ENCODE results near the gene PLA2G5. TPM values are rescaled to one million over a fixed set of nuclear protein-coding genes. Genes with fewer than 3 reads are reported as not detected.
"Not testable (repeated sequence)": the region's sequence is repeated elsewhere in the genome, so short reads cannot be mapped to it uniquely, and the experiment has no call there.

PLA2G5 gene
- total RNA-seq, 1 experiment from 2014 or later = not detected

- CTCF ChIA-PET = interaction anchor here (0.7 kb wide), 1 partner anchor 11 kb away, joined by 3 read pairs; no protein-coding TSS in a partner anchor
- no peak for TF ChIP-seq CTCF (IDR thresholded peaks at IDR 0.05; ENCODE audit: unreplicated experiment)
- no peaks in the 10 kb centered on the region for H3K9me3 Mint-ChIP-seq (ENCODE audit: low read depth, unreplicated experiment)
- H3K27me3 Mint-ChIP-seq (ENCODE audit: unreplicated experiment) = peaks cover 10% of the 10 kb centered on the region
- no peaks in the 10 kb centered on the region for H3K36me3 Mint-ChIP-seq (ENCODE audit: insufficient read depth, unreplicated experiment)
- no peak overlapping the region for H3K27ac Mint-ChIP-seq (ENCODE audit: unreplicated experiment)
- BruUV-seq (replicated peaks) = no TSS peak
- no peaks in the 10 kb centered on the region for H3K4me1 Mint-ChIP-seq (ENCODE audit: low read depth, unreplicated experiment)
- no peak overlapping the region for H3K4me3 Mint-ChIP-seq (ENCODE audit: low read depth, unreplicated experiment)
- no peak for DNase-seq
- intact Hi-C loops (cut with micrococcal nuclease; ENCODE audit: unreplicated experiment) = no loop called here
These were observed 10.1 kb upstream of the PLA2G5 start for GRCh38 chr1:20059847-20060246.

DNA sequence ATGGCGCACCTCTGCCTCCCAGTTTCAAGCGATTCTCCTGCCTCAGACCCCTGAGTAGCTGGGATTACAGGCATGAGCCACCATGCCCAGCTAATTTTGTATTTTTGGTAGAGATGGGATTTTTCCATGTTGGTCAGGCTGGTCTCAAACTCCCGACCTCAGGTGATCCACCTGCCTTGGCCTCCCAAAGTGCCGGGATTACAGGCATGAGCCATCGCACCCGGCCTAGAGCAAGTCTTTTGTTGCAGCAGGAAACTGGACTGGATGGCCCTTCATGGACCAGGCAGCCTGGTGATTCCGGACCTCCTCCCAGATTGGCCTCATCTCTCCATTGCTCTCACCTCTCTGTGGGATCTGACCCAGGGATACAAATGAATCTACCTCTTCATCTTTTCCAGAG, 9.2 kb upstream of the PLA2G5 start:
- H3K27ac Mint-ChIP-seq (ENCODE audit: unreplicated experiment); H3K9me3 Mint-ChIP-seq (ENCODE audit: low read depth, unreplicated experiment); BruUV-seq (replicated peaks); H3K36me3 Mint-ChIP-seq (ENCODE audit: insufficient read depth, unreplicated experiment); intact Hi-C loops (cut with micrococcal nuclease; ENCODE audit: unreplicated experiment); DNase-seq; H3K4me1 Mint-ChIP-seq (ENCODE audit: low read depth, unreplicated experiment); H3K27me3 Mint-ChIP-seq (ENCODE audit: unreplicated experiment); H3K4me3 Mint-ChIP-seq (ENCODE audit: low read depth, unreplicated experiment): not testable (repeated sequence)
- CTCF ChIA-PET = interaction anchor here (0.7 kb wide), 2 partner anchors 10 to 11 kb away, joined by 3 to 4 read pairs; no protein-coding TSS in a partner anchor

DNA sequence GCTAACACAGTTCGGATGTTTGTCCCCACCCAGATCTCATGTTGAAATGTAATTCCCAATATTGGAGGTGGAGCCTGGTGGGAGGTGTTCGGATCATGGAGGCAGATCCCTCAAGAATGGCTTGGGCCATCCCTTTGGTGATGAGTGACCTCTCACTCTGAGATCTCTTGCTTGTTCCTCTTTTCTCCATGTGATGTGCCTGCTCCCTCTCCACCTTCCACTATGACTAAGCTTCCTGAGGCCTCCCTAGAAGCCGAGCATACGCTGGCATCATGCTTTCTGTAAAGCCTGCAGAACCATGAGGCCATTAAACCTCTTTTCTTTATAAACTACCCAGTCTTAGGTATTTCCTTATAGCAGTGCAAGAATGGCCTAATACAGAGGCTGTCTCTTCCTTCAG, 8.1 kb upstream of the PLA2G5 start:
- intact Hi-C loops (cut with micrococcal nuclease; ENCODE audit: unreplicated experiment) = no loop called here
- no TSS peak for BruUV-seq (replicated peaks)
- Mint-ChIP-seq H3K4me3 (ENCODE audit: low read depth, unreplicated experiment) (no peak overlapping the region), H3K9me3 (ENCODE audit: low read depth, unreplicated experiment) (no peaks in the 10 kb centered on the region), H3K27me3 (ENCODE audit: unreplicated experiment) (no peaks in the 10 kb centered on the region), H3K4me1 (ENCODE audit: low read depth, unreplicated experiment) (no peaks in the 10 kb centered on the region), H3K27ac (ENCODE audit: unreplicated experiment) (no peak overlapping the region), H3K36me3 (ENCODE audit: insufficient read depth, unreplicated experiment) (no peaks in the 10 kb centered on the region)
- no peak for TF ChIP-seq CTCF (IDR thresholded peaks at IDR 0.05; ENCODE audit: unreplicated experiment)
- DNase-seq = no peak
- CTCF ChIA-PET = no interaction called here

GRCh38 chr1:20063861-20064292, 6.1 kb upstream of the PLA2G5 start:
- no peaks in the 10 kb centered on the region for H3K36me3 Mint-ChIP-seq (ENCODE audit: insufficient read depth, unreplicated experiment)
- no peak overlapping the region for H3K27ac Mint-ChIP-seq (ENCODE audit: unreplicated experiment)
- DNase-seq = no peak
- TF ChIP-seq CTCF (IDR thresholded peaks at IDR 0.05; ENCODE audit: unreplicated experiment) = no peak
- no peaks in the 10 kb centered on the region for H3K27me3 Mint-ChIP-seq (ENCODE audit: unreplicated experiment)
- H3K9me3 Mint-ChIP-seq (ENCODE audit: low read depth, unreplicated experiment) = no peaks in the 10 kb centered on the region
- BruUV-seq (replicated peaks) = no TSS peak
- H3K4me3 Mint-ChIP-seq (ENCODE audit: low read depth, unreplicated experiment) = no peak overlapping the region
- intact Hi-C loops (cut with micrococcal nuclease; ENCODE audit: unreplicated experiment) = no loop called here
- CTCF ChIA-PET = no interaction called here
- H3K4me1 Mint-ChIP-seq (ENCODE audit: low read depth, unreplicated experiment) = no peaks in the 10 kb centered on the region

GRCh38 chr1:20068722-20069121, 1.3 kb upstream of the PLA2G5 start:
- DNase-seq = no peak
- CTCF ChIA-PET = no interaction called here
- Mint-ChIP-seq H3K9me3 (ENCODE audit: low read depth, unreplicated experiment) (no peaks in the 10 kb centered on the region), H3K4me1 (ENCODE audit: low read depth, unreplicated experiment) (no peaks in the 10 kb centered on the region), H3K36me3 (ENCODE audit: insufficient read depth, unreplicated experiment) (no peaks in the 10 kb centered on the region), H3K27ac (ENCODE audit: unreplicated experiment) (no peak overlapping the region), H3K4me3 (ENCODE audit: low read depth, unreplicated experiment) (no peak overlapping the region), H3K27me3 (ENCODE audit: unreplicated experiment) (peaks cover 22% of the 10 kb centered on the region)
- no peak for TF ChIP-seq CTCF (IDR thresholded peaks at IDR 0.05; ENCODE audit: unreplicated experiment)
- intact Hi-C loops (cut with micrococcal nuclease; ENCODE audit: unreplicated experiment) = no loop called here
- BruUV-seq (replicated peaks) = no TSS peak
